Aorta (tissue), 5 donors: ENCODE data around the gene GPR25. TPM values are rescaled to one million over a fixed set of nuclear protein-coding genes. Genes with fewer than 3 reads are reported as not detected.

ENCODE experiments used
- ATAC-seq: fragments of 200-7000 bp; cut with Tn5 transposase; one replicate; pipeline ENCODE4 v1.9.1; 2022; ENCODE audit warnings: moderate library complexity; ENCODE audit not compliant: low FRiP score
- DNase-seq, 2 donors: peaks; one replicate each; pipeline ENCODE4 v3.0.0-alpha.2; 2020
- H3K27ac ChIP-seq, 2 donors: one replicate each; pipeline ENCODE4 v1.5.1; 2013; ENCODE audit warnings: low read length in 2 of 2, mild to moderate bottlenecking in 2 of 2, moderate library complexity in 2 of 2, control low read depth in 1 of 2, inconsistent platforms in 1 of 2, low read depth in 1 of 2
- H3K27me3 ChIP-seq, 2 donors: one replicate each; pipeline ENCODE4 v1.6.1; 2013; ENCODE audit warnings: control low read depth in 1 of 2, low read length in 1 of 2, mild to moderate bottlenecking in 1 of 2, moderate library complexity in 1 of 2; ENCODE audit not compliant: insufficient read depth in 2 of 2, control insufficient read depth in 1 of 2
- H3K36me3 ChIP-seq, 2 donors: one replicate each; pipeline ENCODE4 v1.6.1; 2013; ENCODE audit warnings: control low read depth in 1 of 2, low read length in 1 of 2, mild to moderate bottlenecking in 1 of 2; ENCODE audit not compliant: insufficient read depth in 2 of 2, control insufficient read depth in 1 of 2
- H3K4me1 ChIP-seq, 2 donors: one replicate each; pipeline ENCODE4 v1.6.1; 2013; ENCODE audit warnings: low read length in 2 of 2, control low read depth in 1 of 2, mild to moderate bottlenecking in 1 of 2, moderate library complexity in 1 of 2; ENCODE audit not compliant: insufficient read depth in 2 of 2, control insufficient read depth in 1 of 2
- H3K4me3 ChIP-seq, 2 donors: one replicate each; pipeline ENCODE4 v1.5.1; 2013; ENCODE audit warnings: low read length in 2 of 2, control low read depth in 1 of 2, mild to moderate bottlenecking in 1 of 2
- H3K9me3 ChIP-seq: one replicate; pipeline ENCODE4 v1.6.1; 2013; ENCODE audit warnings: mild to moderate bottlenecking, low read length; ENCODE audit not compliant: control insufficient read depth
- WGBS, 2 donors: extraction: QIAGEN DNeasy Blood & Tissue Kit; methylation state at CpG; one replicate each; pipeline ENCODE4 v1.1.7; 2013; 5-methylcytosine and 5-hydroxymethylcytosine counted together
- intact Hi-C, 2 donors: fragments of 100-400 bp; cut with DNase I; formaldehyde crosslinking; loops; one replicate each; pipeline versions ENCODE4 v1.14.2 to v1.15.0; 2022
- polyA plus RNA-seq, 2 donors: library from polyadenylated mRNA; stranded (reverse); fragments of 200-250 nt; gene quantifications; one replicate each; pipeline ENCODE4 v1.2.3, GENCODE V29; 2013
- total RNA-seq, 2 donors: library from RNA; stranded (reverse); fragmentation: NEBNext Ultra II Directional; extraction: Animal tissue kit (Norgen Biotek cat#: 25700); gene quantifications; one replicate each; pipeline ENCODE4 v1.2.1, GENCODE V29; 2021
- donor health status: healthy with polysubstance abuse.
- donor health status: Bipolar disorder and iron deficiency.
- donor health status: DM: no; HTN: no; CAD: no.
- donor health status: DM: no; HTN: no; CAD: no.
- donor health status: DM: yes; HTN: yes; CAD: no.

GPR25 gene
- total and polyA plus RNA-seq, 4 donors, result not detected

- ATAC-seq (no peak), DNase-seq (no peak)
- no peak overlapping the region for H3K4me3 ChIP-seq
- no peaks in the 10 kb centered on the region for H3K36me3 ChIP-seq
- intact Hi-C loops, result no loop called here
- 94 to 96% methylated on average over 2 of the region's 2 CpGs for WGBS, 2 donors
- no peaks in the 10 kb centered on the region for H3K9me3 ChIP-seq
- H3K27ac ChIP-seq, result no peak overlapping the region
- H3K27me3 ChIP-seq, result no peaks in the 10 kb centered on the region
- H3K4me1 ChIP-seq, result no peaks in the 10 kb centered on the region
Measured at GRCh38 chr1:200889571-200889970, 16.8 kb downstream of the GPR25 start.

- WGBS, 2 donors, result 94 to 95% methylated on average over 15 of the region's 15 CpGs
- ATAC-seq (no peak), DNase-seq (peak in 1 of 2 donors; percentile 36)
- Histone ChIP-seq H3K9me3 (no peaks in the 10 kb centered on the region), H3K36me3 (no peaks in the 10 kb centered on the region), H3K4me1 (no peaks in the 10 kb centered on the region), H3K27ac (no peak overlapping the region), H3K27me3 (no peaks in the 10 kb centered on the region), H3K4me3 (no peak overlapping the region)
- intact Hi-C loops, result no loop called here
Measured at GRCh38 chr1:200890027-200890426, 17.2 kb downstream of the GPR25 start.

- H3K9me3 ChIP-seq, result no peaks in the 10 kb centered on the region
- intact Hi-C loops, result no loop called here
- H3K27ac ChIP-seq, result no peak overlapping the region
- ATAC-seq (peak; percentile 72), DNase-seq (peak; percentile 58 to 80)
- peak overlapping the region; percentile 18 to 42 for H3K4me3 ChIP-seq
- H3K4me1 ChIP-seq, result no peaks in the 10 kb centered on the region
- whole genome bisulfite sequencing, 2 donors, result 1 to 3% methylated on average over 62 to 72 of the region's 72 CpGs
- no peaks in the 10 kb centered on the region for H3K27me3 ChIP-seq
- no peaks in the 10 kb centered on the region for H3K36me3 ChIP-seq
Measured at GRCh38 chr1:200890818-200891773, 18.3 kb downstream of the GPR25 start.

- no peaks in the 10 kb centered on the region for H3K9me3 ChIP-seq
- H3K36me3 ChIP-seq, result no peaks in the 10 kb centered on the region
- H3K27ac ChIP-seq, result no peak overlapping the region
- H3K27me3 ChIP-seq, result no peaks in the 10 kb centered on the region
- peak in 1 of 2 donors; percentile 40 for DNase-seq
- ATAC-seq, result no peak
- 24 to 28% methylated on average over 8 of the region's 8 CpGs for WGBS, 2 donors
- H3K4me1 ChIP-seq, result no peaks in the 10 kb centered on the region
- intact Hi-C loops, result no loop called here
- no peak overlapping the region for H3K4me3 ChIP-seq
Measured at GRCh38 chr1:200891774-200892157, 19.0 kb downstream of the GPR25 start.

GRCh38 chr1:200892546-200892945 lies 19.8 kb downstream of the GPR25 start:
- Histone ChIP-seq H3K27ac (no peak overlapping the region), H3K4me3 (no peak overlapping the region), H3K36me3 (no peaks in the 10 kb centered on the region), H3K9me3 (no peaks in the 10 kb centered on the region), H3K27me3 (no peaks in the 10 kb centered on the region), H3K4me1 (no peaks in the 10 kb centered on the region)
- WGBS, 2 donors, result 78 to 82% methylated on average over 4 of the region's 4 CpGs
- intact Hi-C loops, result no loop called here
- no peak for ATAC-seq
- DNase-seq, result no peak

- DNase-seq (no peak), ATAC-seq (no peak)
- intact Hi-C loops, result no loop called here
- Histone ChIP-seq H3K9me3 (no peaks in the 10 kb centered on the region), H3K4me3 (no peak overlapping the region), H3K27ac (no peak overlapping the region), H3K36me3 (no peaks in the 10 kb centered on the region), H3K27me3 (no peaks in the 10 kb centered on the region), H3K4me1 (no peaks in the 10 kb centered on the region)
Measured at GRCh38 chr1:200892958-200893357, 20.2 kb downstream of the GPR25 start.

- Histone ChIP-seq H3K27me3 (no peaks in the 10 kb centered on the region), H3K4me3 (no peak overlapping the region), H3K4me1 (no peaks in the 10 kb centered on the region), H3K27ac (no peak overlapping the region), H3K36me3 (no peaks in the 10 kb centered on the region), H3K9me3 (no peaks in the 10 kb centered on the region)
- intact Hi-C loops, result no loop called here
- 88 to 89% methylated on average over 6 of the region's 6 CpGs for WGBS, 2 donors
- DNase-seq, result peak in 1 of 2 donors; percentile 17
- no peak for ATAC-seq
Measured at GRCh38 chr1:200893411-200893901, 20.7 kb downstream of the GPR25 start.

- WGBS, 2 donors, result 94 to 95% methylated on average over 15 of the region's 15 CpGs
- ATAC-seq, result no peak
Measured at GRCh38 chr1:200894712-200895442, 22.1 kb downstream of the GPR25 start, which contains the start of gene INAVA. Gene INAVA, plus strand, starts transcription at chr1:200894900. Its CDS starts 3,501 bp downstream, at chr1:200898401.

More at GRCh38 chr1:200894712-200895442, 22.1 kb downstream of the GPR25 start, which contains the start of gene INAVA:
- peak in 1 of 2 donors; percentile 33 for DNase-seq
- Histone ChIP-seq H3K27me3 (no peaks in the 10 kb centered on the region), H3K27ac (no peak within 1 kb of the TSS), H3K4me3 (no peak within 1 kb of the TSS), H3K9me3 (no peaks in the 10 kb centered on the region), H3K36me3 (no peaks in the 10 kb centered on the region), H3K4me1 (no peaks in the 10 kb centered on the region)
- intact Hi-C loops, result no loop called here
